HepG2 (cell line): ENCODE data around the gene H1-8. TPM values are rescaled to one million over a fixed set of nuclear protein-coding genes. Genes with fewer than 3 reads are reported as not detected.

Source experiments
- ASH2L ChIP-seq: fragments of 300-600, 200-600 bp; sonication (generic); IDR thresholded peaks from 2 replicates; pipeline ENCODE4 v1.7.0; 2017; ENCODE audit warnings: low read depth, mild to moderate bottlenecking, moderate library complexity, mixed read lengths, low read length; ENCODE audit not compliant: insufficient read length
- EHMT2 ChIP-seq: fragments of 200-600 bp; sonication (generic); IDR thresholded peaks from 2 replicates; pipeline ENCODE4 v1.7.0; 2017; ENCODE audit warnings: antibody characterized with exemption, low read depth, low read length, borderline replicate concordance
- FOXA3 ChIP-seq: IDR thresholded peaks from 2 replicates; pipeline ENCODE4 v1.6.1; 2016; ENCODE audit warnings: missing genetic modification reagents, missing compliant biosample characterization
- GTF3A ChIP-seq: sonication (generic); formaldehyde crosslinking; conservative IDR thresholded peaks from 2 replicates; pipeline ENCODE4 v1.4.0; 2020; ENCODE audit warnings: mild to moderate bottlenecking, missing genetic modification reagents
- KMT2A ChIP-seq: sonication (generic); formaldehyde crosslinking; IDR thresholded peaks from 2 replicates; pipeline ENCODE4 v1.4.0; 2020; ENCODE audit warnings: missing genetic modification reagents
- MXD4 ChIP-seq: IDR thresholded peaks from 2 replicates; pipeline ENCODE4 v1.6.1; 2016; ENCODE audit warnings: mild to moderate bottlenecking, missing biosample characterization, missing genetic modification reagents
- NFATC3 ChIP-seq: sonication (generic); formaldehyde crosslinking; IDR thresholded peaks from 2 replicates; pipeline ENCODE4 v1.5.1; 2020; ENCODE audit warnings: mild to moderate bottlenecking, missing genetic modification reagents
- POLR2A ChIP-seq, 2 experiments: IDR thresholded peaks; 2 replicates each; pipeline ENCODE4 v1.6.1; 2011; ENCODE audit warnings: low read depth in 2 of 2, low read length in 2 of 2, mild to moderate bottlenecking in 1 of 2, moderate library complexity in 1 of 2; ENCODE audit not compliant: insufficient read depth in 1 of 2
- RXRA ChIP-seq: sonication (generic); formaldehyde crosslinking; IDR thresholded peaks from 2 replicates; pipeline ENCODE4 v1.5.1; 2020; ENCODE audit warnings: missing genetic modification reagents
- TBP ChIP-seq: sonication (generic); formaldehyde crosslinking; IDR thresholded peaks from 2 replicates; pipeline ENCODE4 v1.5.0; 2020; ENCODE audit warnings: missing genetic modification reagents
- TEAD2 ChIP-seq: sonication (generic); formaldehyde crosslinking; IDR thresholded peaks from 2 replicates; pipeline ENCODE4 v1.9.0; 2021; ENCODE audit warnings: missing genetic modification reagents
- TMF1 ChIP-seq: sonication (generic); formaldehyde crosslinking; IDR thresholded peaks from 2 replicates; pipeline ENCODE4 v1.8.1; 2022; ENCODE audit warnings: low read depth, missing genetic modification reagents
- TSC22D2 ChIP-seq: sonication (generic); formaldehyde crosslinking; IDR thresholded peaks from 2 replicates; pipeline ENCODE4 v1.5.1; 2020; ENCODE audit warnings: missing genetic modification reagents, mild to moderate bottlenecking, borderline replicate concordance
- ZFP82 ChIP-seq: sonication (generic); formaldehyde crosslinking; IDR thresholded peaks from 2 replicates; pipeline ENCODE4 v1.5.1; 2020; ENCODE audit warnings: mild to moderate bottlenecking, missing genetic modification reagents, borderline replicate concordance
- ZMYM4 ChIP-seq: sonication (generic); formaldehyde crosslinking; IDR thresholded peaks from 2 replicates; pipeline ENCODE4 v1.8.1; 2023; ENCODE audit warnings: mild to moderate bottlenecking, missing genetic modification reagents
- ZNF326 ChIP-seq: sonication (generic); formaldehyde crosslinking; IDR thresholded peaks from 2 replicates; pipeline ENCODE4 v1.4.0; 2020; ENCODE audit warnings: missing genetic modification reagents, borderline replicate concordance
- ZNF329 ChIP-seq: sonication (generic); formaldehyde crosslinking; IDR thresholded peaks from 2 replicates; pipeline ENCODE4 v1.9.0; 2021; ENCODE audit warnings: low read depth, mild to moderate bottlenecking, missing genetic modification reagents
- ZNF460 ChIP-seq: sonication (generic); formaldehyde crosslinking; IDR thresholded peaks from 2 replicates; pipeline ENCODE4 v1.5.1; 2020; ENCODE audit warnings: missing genetic modification reagents, mild to moderate bottlenecking, borderline replicate concordance
- ZNF766 ChIP-seq: sonication (generic); formaldehyde crosslinking; IDR thresholded peaks from 2 replicates; pipeline ENCODE4 v1.5.0; 2020; ENCODE audit warnings: missing genetic modification reagents, borderline replicate concordance
- ZNF792 ChIP-seq: IDR thresholded peaks from 2 replicates; pipeline ENCODE4 v1.6.1; 2016
- polyA plus RNA-seq, 8 experiments: library from polyadenylated mRNA; depleted of rRNA in 3 of 8; stranded (reverse) in 7 of 8; unstranded in 1 of 8; fragments of >200 nt; fragmentation: Illumina TruSeq in 4 of 8; extraction: Trizol in 4 of 8; gene quantifications; 2 replicates each; pipeline versions ENCODE4 v1.2.1 to v1.2.3, GENCODE V29; 2011 to 2016; ENCODE audit warnings: low read depth in 4 of 8, missing spikeins in 1 of 8, mixed read lengths in 1 of 8; ENCODE audit not compliant: insufficient read depth in 1 of 8
- total RNA-seq, 5 experiments: library from RNA; depleted of rRNA; stranded (reverse); fragments of >200 nt; fragmentation: Illumina TruSeq; extraction: Trizol; gene quantifications; 2 replicates each; pipeline ENCODE4 v1.2.3, GENCODE V29; 2016; ENCODE audit warnings: low read depth in 1 of 5
- TF ChIP-seq, protein P1 (sequence below): sonication (generic); formaldehyde crosslinking; IDR thresholded peaks from 2 replicates; pipeline ENCODE4 v1.8.0; 2022; ENCODE audit warnings: mild to moderate bottlenecking, missing genetic modification reagents
- TF ChIP-seq, protein P2 (sequence below): sonication (generic); formaldehyde crosslinking; IDR thresholded peaks from 2 replicates; pipeline ENCODE4 v1.5.0; 2020; ENCODE audit warnings: mild to moderate bottlenecking, missing genetic modification reagents
- TF ChIP-seq, protein P3 (sequence below): IDR thresholded peaks from 2 replicates; pipeline ENCODE4 v1.6.1; 2016
- TF ChIP-seq, protein P4 (sequence below): sonication (generic); formaldehyde crosslinking; IDR thresholded peaks from 2 replicates; pipeline ENCODE4 v1.9.0; 2022; ENCODE audit warnings: missing genetic modification reagents, mild to moderate bottlenecking, borderline replicate concordance

Gene H1-8
- total and polyA plus RNA-seq, 2 of the 13 experiments (the other 11 are each of a cell fraction or from before 2014, with no cell fraction given): 0.08 TPM; not detected in 1

DNA sequence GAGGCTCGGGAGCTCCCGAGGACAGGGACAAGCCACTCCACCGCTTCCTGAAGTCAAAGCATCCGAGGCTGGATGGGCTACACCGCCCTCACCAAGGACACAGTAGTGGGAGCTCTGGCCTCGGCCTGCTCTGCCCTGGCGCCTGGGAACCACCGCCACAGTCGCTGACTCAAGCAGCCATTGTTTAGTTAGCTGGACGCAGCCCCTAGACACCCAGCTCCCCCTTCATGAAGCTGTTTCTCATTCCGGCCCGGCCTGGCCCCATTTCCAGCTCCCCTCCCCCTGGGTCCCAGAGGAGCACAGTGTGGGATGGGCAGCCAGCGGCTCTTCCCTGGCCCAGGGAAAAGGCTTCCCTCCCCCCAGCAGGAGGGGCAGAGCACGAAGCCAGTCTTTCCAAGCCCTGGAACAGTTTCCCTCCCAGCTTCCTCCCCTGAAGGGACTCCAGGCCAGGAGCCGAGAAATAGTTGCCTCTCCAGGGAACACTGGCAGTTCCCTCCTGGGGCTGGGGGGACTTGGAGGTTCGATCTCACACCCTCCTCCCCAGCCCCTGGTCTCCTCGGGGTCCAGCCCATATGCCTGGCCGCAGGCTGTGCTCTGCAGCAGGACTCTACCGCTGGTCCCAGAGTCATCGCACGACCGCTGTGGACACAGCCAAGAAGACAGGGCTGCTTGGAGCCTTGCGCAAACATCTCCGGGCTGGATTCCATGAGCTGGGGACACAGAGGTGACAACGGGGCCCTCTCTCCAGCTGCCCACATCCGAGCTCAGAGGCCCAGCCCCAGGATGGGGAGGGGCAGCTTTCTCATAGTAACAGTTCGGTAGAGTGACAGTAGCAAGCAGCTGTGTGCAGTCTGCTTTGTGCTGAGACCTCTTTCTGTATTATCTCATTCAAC is 53.5 kb downstream of the H1-8 start (continued):
- TF ChIP-seq RXRA (peak; percentile 73), ZFP82 (CRISPR knock-in tag) (peak; percentile 29; the same call in 1 of the 2 replicates), FOXA3 (CRISPR knock-in tag) (peak; percentile 78), NFATC3 (CRISPR knock-in tag) (no peak), ZNF792 (CRISPR knock-in tag) (peak; percentile 93), TSC22D2 (CRISPR knock-in tag) (peak; percentile 47; the same call in 1 of the 2 replicates), TBP (CRISPR knock-in tag) (no peak), MXD4 (CRISPR knock-in tag) (no peak), EHMT2 (no peak), KMT2A (CRISPR knock-in tag) (peak; percentile 37), TEAD2 (CRISPR knock-in tag) (no peak), GTF3A (no peak; the same call in 1 of the 2 replicates), ASH2L (peak; percentile 27), ZMYM4 (CRISPR knock-in tag) (no peak), ZNF329 (no peak), TMF1 (no peak), ZNF766 (no peak), ZNF460 (CRISPR knock-in tag) (no peak), ZNF326 (no peak), POLR2A (IDR thresholded peaks at IDR 0.05; ENCODE audit: insufficient read depth in 1 of 2, low read depth in 2 of 2, low read length in 2 of 2) (peak in 1 of 2 experiments; percentile 53; a peak in 1 of 4 replicates)
- TF ChIP-seq, protein P1, sequence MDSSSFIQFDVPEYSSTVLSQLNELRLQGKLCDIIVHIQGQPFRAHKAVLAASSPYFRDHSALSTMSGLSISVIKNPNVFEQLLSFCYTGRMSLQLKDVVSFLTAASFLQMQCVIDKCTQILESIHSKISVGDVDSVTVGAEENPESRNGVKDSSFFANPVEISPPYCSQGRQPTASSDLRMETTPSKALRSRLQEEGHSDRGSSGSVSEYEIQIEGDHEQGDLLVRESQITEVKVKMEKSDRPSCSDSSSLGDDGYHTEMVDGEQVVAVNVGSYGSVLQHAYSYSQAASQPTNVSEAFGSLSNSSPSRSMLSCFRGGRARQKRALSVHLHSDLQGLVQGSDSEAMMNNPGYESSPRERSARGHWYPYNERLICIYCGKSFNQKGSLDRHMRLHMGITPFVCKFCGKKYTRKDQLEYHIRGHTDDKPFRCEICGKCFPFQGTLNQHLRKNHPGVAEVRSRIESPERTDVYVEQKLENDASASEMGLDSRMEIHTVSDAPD: no peak
- TF ChIP-seq, protein P2, sequence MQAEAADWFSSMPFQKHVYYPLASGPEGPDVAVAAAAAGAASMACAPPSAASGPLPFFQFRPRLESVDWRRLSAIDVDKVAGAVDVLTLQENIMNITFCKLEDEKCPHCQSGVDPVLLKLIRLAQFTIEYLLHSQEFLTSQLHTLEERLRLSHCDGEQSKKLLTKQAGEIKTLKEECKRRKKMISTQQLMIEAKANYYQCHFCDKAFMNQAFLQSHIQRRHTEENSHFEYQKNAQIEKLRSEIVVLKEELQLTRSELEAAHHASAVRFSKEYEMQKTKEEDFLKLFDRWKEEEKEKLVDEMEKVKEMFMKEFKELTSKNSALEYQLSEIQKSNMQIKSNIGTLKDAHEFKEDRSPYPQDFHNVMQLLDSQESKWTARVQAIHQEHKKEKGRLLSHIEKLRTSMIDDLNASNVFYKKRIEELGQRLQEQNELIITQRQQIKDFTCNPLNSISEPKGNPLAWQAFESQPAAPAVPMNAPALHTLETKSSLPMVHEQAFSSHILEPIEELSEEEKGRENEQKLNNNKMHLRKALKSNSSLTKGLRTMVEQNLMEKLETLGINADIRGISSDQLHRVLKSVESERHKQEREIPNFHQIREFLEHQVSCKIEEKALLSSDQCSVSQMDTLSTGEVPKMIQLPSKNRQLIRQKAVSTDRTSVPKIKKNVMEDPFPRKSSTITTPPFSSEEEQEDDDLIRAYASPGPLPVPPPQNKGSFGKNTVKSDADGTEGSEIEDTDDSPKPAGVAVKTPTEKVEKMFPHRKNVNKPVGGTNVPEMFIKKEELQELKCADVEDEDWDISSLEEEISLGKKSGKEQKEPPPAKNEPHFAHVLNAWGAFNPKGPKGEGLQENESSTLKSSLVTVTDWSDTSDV (CRISPR knock-in tag): no peak
- TF ChIP-seq, protein P3, sequence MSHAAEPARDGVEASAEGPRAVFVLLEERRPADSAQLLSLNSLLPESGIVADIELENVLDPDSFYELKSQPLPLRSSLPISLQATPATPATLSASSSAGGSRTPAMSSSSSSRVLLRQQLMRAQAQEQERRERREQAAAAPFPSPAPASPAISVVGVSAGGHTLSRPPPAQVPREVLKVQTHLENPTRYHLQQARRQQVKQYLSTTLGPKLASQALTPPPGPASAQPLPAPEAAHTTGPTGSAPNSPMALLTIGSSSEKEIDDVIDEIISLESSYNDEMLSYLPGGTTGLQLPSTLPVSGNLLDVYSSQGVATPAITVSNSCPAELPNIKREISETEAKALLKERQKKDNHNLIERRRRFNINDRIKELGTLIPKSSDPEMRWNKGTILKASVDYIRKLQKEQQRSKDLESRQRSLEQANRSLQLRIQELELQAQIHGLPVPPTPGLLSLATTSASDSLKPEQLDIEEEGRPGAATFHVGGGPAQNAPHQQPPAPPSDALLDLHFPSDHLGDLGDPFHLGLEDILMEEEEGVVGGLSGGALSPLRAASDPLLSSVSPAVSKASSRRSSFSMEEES (CRISPR knock-in tag): no peak
- TF ChIP-seq, protein P4, sequence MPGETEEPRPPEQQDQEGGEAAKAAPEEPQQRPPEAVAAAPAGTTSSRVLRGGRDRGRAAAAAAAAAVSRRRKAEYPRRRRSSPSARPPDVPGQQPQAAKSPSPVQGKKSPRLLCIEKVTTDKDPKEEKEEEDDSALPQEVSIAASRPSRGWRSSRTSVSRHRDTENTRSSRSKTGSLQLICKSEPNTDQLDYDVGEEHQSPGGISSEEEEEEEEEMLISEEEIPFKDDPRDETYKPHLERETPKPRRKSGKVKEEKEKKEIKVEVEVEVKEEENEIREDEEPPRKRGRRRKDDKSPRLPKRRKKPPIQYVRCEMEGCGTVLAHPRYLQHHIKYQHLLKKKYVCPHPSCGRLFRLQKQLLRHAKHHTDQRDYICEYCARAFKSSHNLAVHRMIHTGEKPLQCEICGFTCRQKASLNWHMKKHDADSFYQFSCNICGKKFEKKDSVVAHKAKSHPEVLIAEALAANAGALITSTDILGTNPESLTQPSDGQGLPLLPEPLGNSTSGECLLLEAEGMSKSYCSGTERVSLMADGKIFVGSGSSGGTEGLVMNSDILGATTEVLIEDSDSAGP (CRISPR knock-in tag): peak; percentile 70; the same call in 1 of the 2 replicates
